Transverse colon (tissue), 3 donors: ENCODE data around the gene CCL17.
"Not testable (repeated sequence)": the region's sequence is repeated elsewhere in the genome, so short reads cannot be mapped to it uniquely, and the experiment has no call there.

Source experiments
- CTCF ChIP-seq, 5 experiments: fragments of 200-600 bp in 3 of 5; fragments of 450-650 bp in 2 of 5; sonication (generic) in 3 of 5; IDR thresholded peaks; 1 replicate in 2 of 5; 2 replicates in 3 of 5; pipeline ENCODE4 v1.5.1; 2016 to 2017; ENCODE audit warnings: antibody characterized with exemption in 5 of 5, inconsistent platforms in 3 of 5, mild to moderate bottlenecking in 2 of 5, moderate library complexity in 1 of 5
- EP300 ChIP-seq: sonication (generic); formaldehyde crosslinking; IDR thresholded peaks from one replicate; pipeline ENCODE4 v1.6.1; 2017; ENCODE audit warnings: antibody characterized with exemption, low read depth
- POLR2A ChIP-seq: fragments of 450-650 bp; IDR thresholded peaks from one replicate; pipeline ENCODE4 v1.6.1; 2016; ENCODE audit warnings: antibody characterized with exemption, mild to moderate bottlenecking, moderate library complexity

- not testable (repeated sequence) for TF ChIP-seq CTCF (IDR thresholded peaks at IDR 0.05); POLR2A; EP300
These were observed 29.6 kb upstream of the CCL17 start for GRCh38 chr16:57374925-57375465.
